GM11168 (cell line): ENCODE measurements around the gene RAB4B.
"Not testable (repeated sequence)": the region's sequence is repeated elsewhere in the genome, so short reads cannot be mapped to it uniquely, and the experiment has no call there.

Source experiments
- in situ Hi-C: fragments of 300-500 bp; cut with MboI; formaldehyde crosslinking; loops from one replicate; pipeline ENCODE4 v1.12.0; 2022; ENCODE audit warnings: low sequenced_read_pairs; ENCODE audit not compliant: unreplicated experiment

Gene RAB4B

GRCh38 chr19:40813182-40813581 is 35.1 kb downstream of the RAB4B start:
- in situ Hi-C loops = loop anchor here (5.0 kb wide), 1 partner anchor 156 kb away; no protein-coding TSS in a partner anchor

DNA sequence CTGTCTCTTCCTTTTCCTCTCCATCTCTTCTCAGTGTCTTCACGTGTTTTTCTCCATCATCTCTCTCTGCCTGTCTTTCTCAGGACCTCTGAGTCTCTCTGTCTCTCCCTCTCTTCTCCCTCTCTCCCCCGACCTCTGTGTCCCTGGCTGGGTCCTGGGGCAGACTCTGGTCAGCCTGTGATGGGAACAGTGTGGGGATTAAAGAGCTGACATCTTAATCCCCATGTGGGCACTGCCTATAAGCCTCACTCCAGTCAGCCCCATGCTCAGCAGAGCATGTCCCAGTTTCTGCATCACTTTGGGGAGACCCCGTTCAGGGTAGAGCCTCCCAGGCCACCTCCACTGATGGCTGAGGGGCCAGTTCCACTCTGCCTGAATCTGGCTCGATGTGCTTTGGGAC is 37.2 kb downstream of the RAB4B start:
- in situ Hi-C loops = no loop called here

GRCh38 chr19:40818480-40819399 is 40.7 kb downstream of the RAB4B start:
- in situ Hi-C loops = not testable (repeated sequence)

DNA sequence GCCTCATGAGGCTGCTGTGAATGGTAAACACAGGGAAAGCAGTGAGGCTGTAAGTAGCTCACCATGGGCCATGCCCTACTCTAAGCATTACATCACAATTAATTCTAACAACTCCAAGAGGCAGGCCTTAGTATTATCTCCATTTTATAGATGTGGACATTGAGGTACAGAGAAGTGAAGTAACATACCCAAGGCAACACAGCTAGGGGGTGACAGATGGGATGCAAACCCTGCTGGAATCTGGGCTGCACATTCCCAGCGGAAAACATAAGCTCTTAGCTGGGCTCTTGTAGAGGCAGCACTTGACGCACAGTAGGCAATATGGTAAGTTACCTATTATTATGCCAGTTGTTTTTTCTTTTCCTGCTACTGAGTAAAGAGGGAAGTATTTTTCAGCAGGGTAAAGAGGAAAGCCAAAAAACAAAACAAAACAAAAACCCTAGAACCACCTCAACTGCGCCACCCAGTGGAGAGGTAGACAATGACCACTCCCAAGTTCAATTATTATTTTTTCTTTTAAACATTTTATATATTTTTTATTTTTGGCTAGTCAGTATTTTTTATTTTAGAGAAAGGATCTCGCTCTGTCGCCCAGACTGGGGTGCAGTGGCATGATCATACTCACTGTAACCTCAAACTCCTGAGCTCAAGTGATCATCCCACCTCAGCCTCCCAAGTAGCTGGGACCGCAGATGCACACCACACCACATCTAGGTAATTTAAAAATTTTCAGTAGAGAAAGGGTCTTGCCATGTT is 41.6 kb downstream of the RAB4B start:
- in situ Hi-C loops = not testable (repeated sequence)

GRCh38 chr19:40822161-40822560 is 44.1 kb downstream of the RAB4B start:
- in situ Hi-C loops = no loop called here

DNA sequence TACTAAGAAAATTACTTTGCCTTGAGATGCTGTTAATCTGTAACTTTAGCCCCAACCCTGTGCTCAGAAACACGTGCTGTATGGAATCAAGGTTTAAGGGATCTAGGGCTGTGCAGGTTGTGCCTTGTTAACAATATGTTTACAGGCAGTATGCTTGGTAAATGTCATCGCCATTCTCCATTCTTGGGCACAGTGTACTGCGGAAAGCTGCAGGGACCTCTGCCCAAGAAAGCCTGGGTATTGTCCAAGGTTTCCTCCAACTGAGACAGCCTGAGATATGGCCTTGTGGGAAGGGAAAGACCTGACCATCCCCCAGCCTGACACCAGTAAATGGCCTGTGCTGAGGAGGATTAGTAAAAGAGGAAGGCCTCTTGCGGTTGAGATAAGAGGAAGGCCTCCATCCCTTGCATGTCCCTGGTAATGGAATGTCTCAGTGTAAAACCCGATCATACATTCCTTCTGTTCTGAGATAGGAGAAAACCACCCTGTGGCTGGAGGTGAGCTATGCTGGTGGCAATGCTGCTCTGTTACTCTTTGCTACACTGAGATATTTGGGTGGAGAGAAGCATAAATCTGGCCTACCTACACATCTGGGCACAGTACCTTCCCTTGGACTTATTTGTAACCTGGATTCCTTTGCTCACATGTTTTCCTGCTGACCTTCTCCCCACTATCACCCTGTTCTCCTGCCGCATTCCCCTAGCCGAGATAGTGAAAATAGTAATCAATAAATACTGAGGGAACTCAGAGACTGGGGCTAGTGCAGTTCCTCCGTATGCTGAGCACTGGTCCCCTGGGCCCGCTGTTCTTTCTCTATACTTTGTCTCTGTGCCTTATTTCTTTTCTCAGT is 44.9 kb downstream of the RAB4B start:
- in situ Hi-C loops = not testable (repeated sequence)

- in situ Hi-C loops = loop anchor here (5.0 kb wide), 1 partner anchor 297 kb away; no protein-coding TSS in a partner anchor
Observed at GRCh38 chr19:40824916-40825315, 46.9 kb downstream of the RAB4B start.

DNA sequence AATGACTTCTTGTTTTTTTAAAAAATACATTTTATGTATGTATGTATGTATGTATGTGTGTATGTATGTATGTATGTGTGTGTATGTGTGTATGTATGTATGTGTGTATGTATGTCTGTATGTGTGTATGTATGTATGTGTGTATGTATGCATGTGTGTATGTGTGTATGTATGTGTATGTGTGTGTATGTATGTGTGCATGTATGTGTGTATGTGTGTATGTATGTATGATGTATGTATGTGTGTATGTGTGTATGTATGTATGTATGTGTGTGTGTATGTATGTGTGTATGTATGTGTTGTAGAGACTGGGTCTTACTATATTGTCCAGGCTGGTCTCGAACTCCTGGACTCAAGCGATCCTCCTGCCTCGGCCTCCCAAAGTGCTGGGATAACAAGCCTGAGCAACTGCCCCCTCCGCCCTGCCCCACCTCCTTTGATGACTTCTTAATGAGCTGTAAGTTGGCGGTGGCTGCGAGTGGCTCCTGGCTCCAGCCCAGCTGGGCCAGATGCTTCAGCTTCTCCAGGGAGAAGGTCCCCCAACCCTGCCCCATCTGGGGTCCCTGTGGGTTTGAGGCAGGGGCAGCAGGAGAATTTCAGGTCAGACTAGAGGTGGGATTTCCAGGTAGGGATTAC is 47.5 kb downstream of the RAB4B start:
- in situ Hi-C loops = loop anchor here (5.0 kb wide), 1 partner anchor 297 kb away; no protein-coding TSS in a partner anchor

- in situ Hi-C loops = loop anchor here (5.0 kb wide), 1 partner anchor 296 kb away; no protein-coding TSS in a partner anchor
Observed at GRCh38 chr19:40826312-40826698, 48.3 kb downstream of the RAB4B start.

GRCh38 chr19:40826699-40827385 is 48.8 kb downstream of the RAB4B start:
- in situ Hi-C loops = loop anchor here (5.0 kb wide), 1 partner anchor 295 kb away; no protein-coding TSS in a partner anchor

GRCh38 chr19:40827386-40828247 is 49.6 kb downstream of the RAB4B start:
- in situ Hi-C loops = loop anchor here (5.0 kb wide), 1 partner anchor 295 kb away; no protein-coding TSS in a partner anchor

- in situ Hi-C loops = loop anchor here (5.0 kb wide), 1 partner anchor 293 kb away; no protein-coding TSS in a partner anchor
Observed at GRCh38 chr19:40829205-40829604, 51.2 kb downstream of the RAB4B start.

DNA sequence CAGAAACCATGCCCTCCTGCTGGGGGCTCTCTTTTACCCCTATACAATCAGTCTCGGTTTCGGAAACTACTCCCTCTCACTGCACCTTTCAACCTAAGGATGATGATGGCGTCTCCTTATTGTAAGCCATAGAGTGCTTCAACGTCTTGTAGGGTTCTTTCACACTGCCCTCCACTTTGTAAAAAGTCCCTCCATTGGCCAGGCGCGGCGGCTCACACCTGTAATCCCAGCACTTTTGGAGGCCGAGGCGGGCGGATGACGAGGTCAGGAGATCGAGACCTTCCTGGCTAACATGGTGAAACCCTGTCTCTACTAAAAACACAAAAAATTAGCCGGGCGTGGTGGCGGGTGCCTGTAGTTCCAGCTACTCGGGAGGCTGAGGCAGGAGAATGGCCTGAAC is 52.7 kb downstream of the RAB4B start:
- in situ Hi-C loops = not testable (repeated sequence)

GRCh38 chr19:40831502-40832430 is 53.7 kb downstream of the RAB4B start:
- in situ Hi-C loops = no loop called here

DNA sequence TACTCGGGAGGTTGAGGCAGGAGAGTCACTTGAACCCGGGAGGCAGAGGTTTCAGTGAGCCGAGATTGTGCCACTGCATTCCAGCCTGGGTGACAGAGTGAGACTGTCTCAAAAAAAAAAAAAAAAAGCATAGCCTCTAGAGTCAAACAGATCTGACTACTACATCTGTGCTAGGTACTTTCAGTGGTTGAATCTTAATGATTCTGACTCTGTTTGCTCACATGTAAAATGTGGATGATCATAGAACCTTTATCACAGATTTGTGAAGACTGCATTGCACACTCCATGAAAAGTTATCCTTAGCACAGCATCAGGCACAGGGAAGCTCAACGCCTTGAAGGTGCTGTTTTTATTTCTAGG is 54.4 kb downstream of the RAB4B start:
- in situ Hi-C loops = not testable (repeated sequence)

- in situ Hi-C loops = not testable (repeated sequence)
Observed at GRCh38 chr19:40833728-40834533, 55.9 kb downstream of the RAB4B start.
